Measurements from ENCODE around the gene CLK2. TPM values are rescaled to one million over a fixed set of nuclear protein-coding genes. Genes with fewer than 3 reads are reported as not detected.
A peak's percentile ranks its signal among the peaks of the same experiment; 100 is the strongest.

CLK2 gene
- polyA plus RNA-seq, 1 donor (not counting 4 experiments of a cell fraction or from before 2014, with no cell fraction given): 45.3 TPM

GRCh38 chr1:155250633-155251449 lies 22.5 kb downstream of the CLK2 start:
- Histone ChIP-seq H3K9ac (ENCODE audit: control insufficient read depth, extremely low read depth, insufficient read depth, low read length) (no peak overlapping the region), H4K20me1 (ENCODE audit: control insufficient read depth, extremely low read depth, insufficient read depth, low read length) (no peaks in the 10 kb centered on the region), H3K27ac (ENCODE audit: control insufficient read depth, insufficient read depth, low read length) (no peak overlapping the region), H3K4me1 (ENCODE audit: control insufficient read depth, extremely low read depth, insufficient read depth, low read length) (peaks cover 13% of the 10 kb centered on the region), H3K27me3 (ENCODE audit: control insufficient read depth, extremely low read depth, insufficient read depth, low read length) (no peaks in the 10 kb centered on the region), H3K36me3 (ENCODE audit: control insufficient read depth in 2 of 2, extremely low read depth in 1 of 2, insufficient read depth in 2 of 2, low read length in 2 of 2) (peaks cover 11 to 19% of the 10 kb centered on the region in 2 experiments), H3K9me1 (ENCODE audit: control insufficient read depth, extremely low read depth, insufficient read depth, low read length) (no peaks in the 10 kb centered on the region), H2AFZ (ENCODE audit: control insufficient read depth, low read length) (no peak overlapping the region), H3K4me3 (ENCODE audit: control insufficient read depth in 2 of 3, extremely low read depth in 1 of 3, insufficient read depth in 2 of 3, low read depth in 1 of 3, low read length in 3 of 3) (no peak overlapping the region), H3K79me2 (ENCODE audit: control insufficient read depth, insufficient read depth, low read length) (peaks cover 13% of the 10 kb centered on the region), H3K4me2 (ENCODE audit: control insufficient read depth, extremely low read depth, insufficient read depth, low read depth, low read length) (no peak overlapping the region), H3K9me3 (ENCODE audit: control insufficient read depth, low read depth, low read length) (no peaks in the 10 kb centered on the region)
- DNase-seq (ENCODE audit: low read depth, low spot score) (peak; percentile 64), FAIRE-seq (peak; percentile 34)
- TF ChIP-seq CTCF (optimal IDR thresholded peaks at IDR 0.05 in 1 of 3, IDR thresholded peaks at IDR 0.05 in 1 of 3, conservative IDR thresholded peaks at IDR 0.05 in 1 of 3; ENCODE audit: extremely low read depth in 1 of 3, insufficient read depth in 2 of 3, low read length in 3 of 3) (peak; percentile 99 to 100 (median 100)), EZH2 (IDR thresholded peaks at IDR 0.05; ENCODE audit: low read length) (no peak)
- dilution Hi-C loops (cut with MboI; ENCODE audit: extremely low pct_ligation_motif_present, low sequenced_read_pairs): no loop called here

- Histone ChIP-seq H3K27me3 (ENCODE audit: control insufficient read depth, extremely low read depth, insufficient read depth, low read length) (no peaks in the 10 kb centered on the region), H3K4me1 (ENCODE audit: control insufficient read depth, extremely low read depth, insufficient read depth, low read length) (peaks cover 12% of the 10 kb centered on the region), H4K20me1 (ENCODE audit: control insufficient read depth, extremely low read depth, insufficient read depth, low read length) (no peaks in the 10 kb centered on the region), H3K9me3 (ENCODE audit: control insufficient read depth, low read depth, low read length) (no peaks in the 10 kb centered on the region), H3K27ac (ENCODE audit: control insufficient read depth, insufficient read depth, low read length) (no peak overlapping the region), H2AFZ (ENCODE audit: control insufficient read depth, low read length) (no peak overlapping the region), H3K9me1 (ENCODE audit: control insufficient read depth, extremely low read depth, insufficient read depth, low read length) (no peaks in the 10 kb centered on the region), H3K4me3 (ENCODE audit: control insufficient read depth in 2 of 3, extremely low read depth in 1 of 3, insufficient read depth in 2 of 3, low read depth in 1 of 3, low read length in 3 of 3) (no peak overlapping the region), H3K9ac (ENCODE audit: control insufficient read depth, extremely low read depth, insufficient read depth, low read length) (no peak overlapping the region), H3K36me3 (ENCODE audit: control insufficient read depth in 2 of 2, extremely low read depth in 1 of 2, insufficient read depth in 2 of 2, low read length in 2 of 2) (peaks cover 11 to 19% of the 10 kb centered on the region in 2 experiments), H3K4me2 (ENCODE audit: control insufficient read depth, extremely low read depth, insufficient read depth, low read depth, low read length) (no peak overlapping the region), H3K79me2 (ENCODE audit: control insufficient read depth, insufficient read depth, low read length) (peaks cover 13% of the 10 kb centered on the region)
- DNase-seq (ENCODE audit: low read depth, low spot score) (no peak), FAIRE-seq (no peak)
- dilution Hi-C loops (cut with MboI; ENCODE audit: extremely low pct_ligation_motif_present, low sequenced_read_pairs): no loop called here
- TF ChIP-seq EZH2 (IDR thresholded peaks at IDR 0.05; ENCODE audit: low read length) (no peak), CTCF (optimal IDR thresholded peaks at IDR 0.05 in 1 of 3, IDR thresholded peaks at IDR 0.05 in 1 of 3, conservative IDR thresholded peaks at IDR 0.05 in 1 of 3; ENCODE audit: extremely low read depth in 1 of 3, insufficient read depth in 2 of 3, low read length in 3 of 3) (no peak)
Measured at GRCh38 chr1:155250246-155250632, 23.1 kb downstream of the CLK2 start.
